SU-DHL-6 (cell line): ENCODE measurements around the gene FERMT3.

Source experiments
- CTCF ChIP-seq: fragments of 200-600 bp; sonication (generic); IDR thresholded peaks from one replicate; pipeline ENCODE4 v1.5.1; 2017; ENCODE audit warnings: antibody characterized with exemption, mild to moderate bottlenecking, low read length, moderate library complexity; ENCODE audit not compliant: insufficient read depth, poor library complexity, severe bottlenecking
- EZH2phosphoT487 ChIP-seq: fragments of 200-600 bp; sonication (generic), shearing (Covaris generic); conservative IDR thresholded peaks from 2 replicates; pipeline ENCODE4 v1.6.1; 2018; ENCODE audit warnings: mild to moderate bottlenecking, antibody characterized with exemption, low read length, moderate library complexity, mixed read lengths

- TF ChIP-seq CTCF (no peak), EZH2phosphoT487 (no peak)
These were observed 38.4 kb downstream of the FERMT3 start for GRCh38 chr11:64244966-64245365.
